OCI-LY1 (cell line): Measurements from ENCODE around the gene ADAM12.

Source experiments
- H2AFZ ChIP-seq: fragments of 200-600 bp; sonication (generic), shearing (Covaris generic); 2 replicates; pipeline ENCODE4 v1.6.0; 2014; ENCODE audit warnings: antibody characterized with exemption, mild to moderate bottlenecking, low read length
- H3F3A ChIP-seq: fragments of 200-600 bp; sonication (generic), shearing (Covaris generic); 2 replicates; pipeline ENCODE4 v1.6.0; 2014; ENCODE audit warnings: mild to moderate bottlenecking, antibody characterized with exemption, low read length, moderate library complexity; ENCODE audit not compliant: insufficient read depth
- H3K27ac ChIP-seq: fragments of 200-600 bp; sonication (generic); 2 replicates; pipeline ENCODE4 v1.5.1; 2014; ENCODE audit warnings: low read length, mixed run types, mild to moderate bottlenecking, low read depth; ENCODE audit not compliant: poor library complexity, severe bottlenecking
- H3K27me3 ChIP-seq: fragments of 200-600 bp; sonication (generic); 2 replicates; pipeline ENCODE4 v1.6.0; 2014; ENCODE audit warnings: antibody characterized with exemption, mild to moderate bottlenecking, low read length, moderate library complexity; ENCODE audit not compliant: insufficient read depth
- H3K36me3 ChIP-seq: fragments of 200-600 bp; sonication (generic); 2 replicates; pipeline ENCODE4 v1.6.1; 2014; ENCODE audit warnings: mild to moderate bottlenecking, antibody characterized with exemption, low read length, moderate library complexity, mixed read lengths; ENCODE audit not compliant: insufficient read depth
- H3K4me1 ChIP-seq: fragments of 200-600 bp; sonication (generic); 2 replicates; pipeline ENCODE4 v1.5.1; 2014; ENCODE audit warnings: mild to moderate bottlenecking, low read length, moderate library complexity; ENCODE audit not compliant: insufficient read depth, severe bottlenecking
- H3K4me2 ChIP-seq: fragments of 200-600 bp; sonication (generic), shearing (Covaris generic); 2 replicates; pipeline ENCODE4 v1.6.1; 2014; ENCODE audit warnings: low read length
- H3K4me3 ChIP-seq: fragments of 200-600 bp; sonication (generic); 2 replicates; pipeline ENCODE4 v1.5.1; 2014; ENCODE audit warnings: low read length, low read depth, mild to moderate bottlenecking, mixed read lengths; ENCODE audit not compliant: poor library complexity, severe bottlenecking
- H3K79me2 ChIP-seq: fragments of 200-600 bp; shearing (Covaris generic); 2 replicates; pipeline ENCODE4 v1.6.1; 2016; ENCODE audit warnings: mixed run types, low read length, mixed read lengths; ENCODE audit not compliant: insufficient read depth
- H3K9ac ChIP-seq: fragments of 200-600 bp; sonication (generic), shearing (Covaris generic); 2 replicates; pipeline ENCODE4 v1.6.1; 2014; ENCODE audit warnings: mild to moderate bottlenecking, low read length, mixed read lengths
- H3K9me2 ChIP-seq: fragments of 200-600 bp; sonication (generic), shearing (Covaris generic); 2 replicates; pipeline ENCODE4 v1.6.1; 2014; ENCODE audit warnings: low read depth, mild to moderate bottlenecking, low read length, mixed read lengths
- H3K9me3 ChIP-seq: fragments of 200-600 bp; shearing (Covaris generic); 2 replicates; pipeline ENCODE4 v1.6.1; 2014; ENCODE audit warnings: low read length, mixed read lengths
- H4K20me1 ChIP-seq: fragments of 200-600 bp; sonication (generic), shearing (Covaris generic); 2 replicates; pipeline ENCODE4 v1.6.0; 2016; ENCODE audit warnings: mild to moderate bottlenecking, low read length; ENCODE audit not compliant: insufficient read depth
- CTCF ChIP-seq: fragments of 200-600 bp; sonication (generic), shearing (Covaris generic); IDR thresholded peaks from 2 replicates; pipeline ENCODE4 v1.5.1; 2017; ENCODE audit warnings: mild to moderate bottlenecking, antibody characterized with exemption, low read length, moderate library complexity, mixed read lengths
- EZH2 ChIP-seq: fragments of 200-600 bp; sonication (generic), shearing (Covaris generic); IDR thresholded peaks from 2 replicates; pipeline ENCODE4 v1.8.0; 2017; ENCODE audit warnings: borderline replicate concordance, mixed run types, mild to moderate bottlenecking, antibody characterized with exemption, low read length, moderate library complexity, mixed read lengths

ADAM12 gene

GRCh38 chr10:126042906-126043305 is 345.4 kb downstream of the ADAM12 start:
- H3K27me3 ChIP-seq, result no peaks in the 10 kb centered on the region

DNA sequence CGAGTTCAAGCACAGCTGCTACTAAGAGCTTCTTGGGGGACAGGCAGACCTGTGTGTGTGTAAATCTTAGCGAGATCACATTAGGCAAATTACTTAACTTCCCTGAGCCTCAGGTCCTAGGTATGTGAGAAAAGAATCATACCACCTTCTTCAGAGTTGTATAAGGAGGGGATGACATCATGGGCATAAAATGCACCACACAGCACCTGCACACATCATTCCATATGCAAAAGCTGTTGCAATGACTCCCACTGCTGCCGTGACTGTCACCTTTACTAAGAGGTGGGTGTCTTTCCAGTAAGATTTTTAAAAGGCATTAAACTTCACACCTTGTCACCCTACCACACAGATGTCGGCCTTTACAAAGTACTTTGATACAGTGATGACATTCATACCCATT is 345.9 kb downstream of the ADAM12 start:
- no peak for TF ChIP-seq CTCF
- TF ChIP-seq EZH2, result no peak
- no peaks in the 10 kb centered on the region for H4K20me1 ChIP-seq
- H3K27me3 ChIP-seq, result no peaks in the 10 kb centered on the region
- H2AFZ ChIP-seq, result no peak overlapping the region
- peaks cover 19% of the 10 kb centered on the region for H3K4me1 ChIP-seq
- no peaks in the 10 kb centered on the region for H3K36me3 ChIP-seq
- H3F3A ChIP-seq, result no peaks in the 10 kb centered on the region
- H3K9ac ChIP-seq, result no peak overlapping the region; the same call in 1 of the 2 replicates
- H3K9me3 ChIP-seq, result no peaks in the 10 kb centered on the region
- H3K4me3 ChIP-seq, result no peak overlapping the region
- H3K27ac ChIP-seq, result no peak overlapping the region
- H3K4me2 ChIP-seq, result peak overlapping the region; percentile 18; the same call in 1 of the 2 replicates
- H3K79me2 ChIP-seq, result no peaks in the 10 kb centered on the region
- H3K9me2 ChIP-seq, result no peaks in the 10 kb centered on the region

More at GRCh38 chr10:126042906-126043305, 345.4 kb downstream of the ADAM12 start:
- H3K4me3 ChIP-seq, result no peak overlapping the region
- H3K4me1 ChIP-seq, result peaks cover 19% of the 10 kb centered on the region
- no peak for TF ChIP-seq CTCF
- TF ChIP-seq EZH2, result no peak
- H4K20me1 ChIP-seq, result no peaks in the 10 kb centered on the region
- no peak overlapping the region for H2AFZ ChIP-seq
- H3K36me3 ChIP-seq, result no peaks in the 10 kb centered on the region
- no peaks in the 10 kb centered on the region for H3K79me2 ChIP-seq
- no peak overlapping the region for H3K4me2 ChIP-seq
- no peaks in the 10 kb centered on the region for H3K9me2 ChIP-seq
- H3K9ac ChIP-seq, result no peak overlapping the region
- H3F3A ChIP-seq, result no peaks in the 10 kb centered on the region
- no peaks in the 10 kb centered on the region for H3K9me3 ChIP-seq
- H3K27ac ChIP-seq, result no peak overlapping the region

- no peak overlapping the region for H2AFZ ChIP-seq
Observed at GRCh38 chr10:126041804-126042231, 346.5 kb downstream of the ADAM12 start.

More at GRCh38 chr10:126041804-126042231, 346.5 kb downstream of the ADAM12 start:
- no peaks in the 10 kb centered on the region for H3F3A ChIP-seq
- H3K9ac ChIP-seq, result no peak overlapping the region; the same call in 1 of the 2 replicates
- H4K20me1 ChIP-seq, result no peaks in the 10 kb centered on the region
- no peaks in the 10 kb centered on the region for H3K79me2 ChIP-seq
- TF ChIP-seq EZH2, result no peak
- TF ChIP-seq CTCF, result no peak
- H3K4me2 ChIP-seq, result peak overlapping the region; percentile 18; the same call in 1 of the 2 replicates
- H3K4me3 ChIP-seq, result no peak overlapping the region
- no peaks in the 10 kb centered on the region for H3K36me3 ChIP-seq
- no peaks in the 10 kb centered on the region for H3K9me2 ChIP-seq
- peaks cover 19% of the 10 kb centered on the region for H3K4me1 ChIP-seq
- no peaks in the 10 kb centered on the region for H3K27me3 ChIP-seq
- H3K27ac ChIP-seq, result no peak overlapping the region
- no peaks in the 10 kb centered on the region for H3K9me3 ChIP-seq
